Measurements from ENCODE around the gene DIAPH3. TPM values are rescaled to one million over a fixed set of nuclear protein-coding genes. Genes with fewer than 3 reads are reported as not detected.

Gene DIAPH3
- total RNA-seq, 1 experiment from 2014 or later: 27.6 TPM

DNA sequence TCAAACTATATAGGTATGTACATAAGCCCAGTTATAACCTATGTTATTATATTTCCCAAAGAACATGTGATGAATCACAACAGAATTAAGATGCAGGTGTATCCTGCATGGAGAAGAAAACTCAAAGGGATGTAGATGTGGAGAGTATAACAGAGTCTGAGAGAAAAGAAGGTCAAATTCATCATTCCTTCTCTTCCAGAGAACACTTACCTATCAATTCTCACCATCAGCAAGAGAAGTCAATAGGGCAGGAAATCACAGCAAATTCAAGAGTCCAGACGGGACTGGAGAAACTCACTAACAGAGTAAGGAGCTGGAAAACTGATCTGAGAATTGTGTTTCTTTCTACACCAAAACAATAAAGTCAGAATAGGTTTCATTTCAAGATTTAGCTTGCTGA is 28.4 kb downstream of the DIAPH3 start:
- ChIA-PET CTCF (interaction anchor here (0.9 kb wide), 1 partner anchor 191 kb away, joined by 6 read pairs; no protein-coding TSS in a partner anchor), POLR2A (no interaction called here)
- no peak for TF ChIP-seq OVOL2 (CRISPR knock-in tag; IDR thresholded peaks at IDR 0.05; ENCODE audit: borderline replicate concordance)
- no peak for TF ChIP-seq ZNF423 (CRISPR knock-in tag; IDR thresholded peaks at IDR 0.05)
- TF ChIP-seq TEAD4 (CRISPR knock-in tag; IDR thresholded peaks at IDR 0.05): no peak
- TF ChIP-seq RORB (CRISPR knock-in tag; IDR thresholded peaks at IDR 0.05): no peak
- no peak for TF ChIP-seq ZNF263 (CRISPR knock-in tag; IDR thresholded peaks at IDR 0.05; ENCODE audit: low read depth)
- TF ChIP-seq, protein P1, sequence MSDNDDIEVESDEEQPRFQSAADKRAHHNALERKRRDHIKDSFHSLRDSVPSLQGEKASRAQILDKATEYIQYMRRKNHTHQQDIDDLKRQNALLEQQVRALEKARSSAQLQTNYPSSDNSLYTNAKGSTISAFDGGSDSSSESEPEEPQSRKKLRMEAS (CRISPR knock-in tag; IDR thresholded peaks at IDR 0.05): no peak
- TF ChIP-seq, protein P2, sequence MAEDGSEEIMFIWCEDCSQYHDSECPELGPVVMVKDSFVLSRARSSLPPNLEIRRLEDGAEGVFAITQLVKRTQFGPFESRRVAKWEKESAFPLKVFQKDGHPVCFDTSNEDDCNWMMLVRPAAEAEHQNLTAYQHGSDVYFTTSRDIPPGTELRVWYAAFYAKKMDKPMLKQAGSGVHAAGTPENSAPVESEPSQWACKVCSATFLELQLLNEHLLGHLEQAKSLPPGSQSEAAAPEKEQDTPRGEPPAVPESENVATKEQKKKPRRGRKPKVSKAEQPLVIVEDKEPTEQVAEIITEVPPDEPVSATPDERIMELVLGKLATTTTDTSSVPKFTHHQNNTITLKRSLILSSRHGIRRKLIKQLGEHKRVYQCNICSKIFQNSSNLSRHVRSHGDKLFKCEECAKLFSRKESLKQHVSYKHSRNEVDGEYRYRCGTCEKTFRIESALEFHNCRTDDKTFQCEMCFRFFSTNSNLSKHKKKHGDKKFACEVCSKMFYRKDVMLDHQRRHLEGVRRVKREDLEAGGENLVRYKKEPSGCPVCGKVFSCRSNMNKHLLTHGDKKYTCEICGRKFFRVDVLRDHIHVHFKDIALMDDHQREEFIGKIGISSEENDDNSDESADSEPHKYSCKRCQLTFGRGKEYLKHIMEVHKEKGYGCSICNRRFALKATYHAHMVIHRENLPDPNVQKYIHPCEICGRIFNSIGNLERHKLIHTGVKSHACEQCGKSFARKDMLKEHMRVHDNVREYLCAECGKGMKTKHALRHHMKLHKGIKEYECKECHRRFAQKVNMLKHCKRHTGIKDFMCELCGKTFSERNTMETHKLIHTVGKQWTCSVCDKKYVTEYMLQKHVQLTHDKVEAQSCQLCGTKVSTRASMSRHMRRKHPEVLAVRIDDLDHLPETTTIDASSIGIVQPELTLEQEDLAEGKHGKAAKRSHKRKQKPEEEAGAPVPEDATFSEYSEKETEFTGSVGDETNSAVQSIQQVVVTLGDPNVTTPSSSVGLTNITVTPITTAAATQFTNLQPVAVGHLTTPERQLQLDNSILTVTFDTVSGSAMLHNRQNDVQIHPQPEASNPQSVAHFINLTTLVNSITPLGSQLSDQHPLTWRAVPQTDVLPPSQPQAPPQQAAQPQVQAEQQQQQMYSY (CRISPR knock-in tag; IDR thresholded peaks at IDR 0.05): no peak
- TF ChIP-seq ZNF121 (CRISPR knock-in tag; IDR thresholded peaks at IDR 0.05): no peak
- no peak for TF ChIP-seq NFATC4 (CRISPR knock-in tag; IDR thresholded peaks at IDR 0.05)
- TF ChIP-seq TCF7 (CRISPR knock-in tag; IDR thresholded peaks at IDR 0.05; ENCODE audit: low read depth): no peak
- no peak for TF ChIP-seq NR1H2 (CRISPR knock-in tag; IDR thresholded peaks at IDR 0.05)
- TF ChIP-seq ESRRA (CRISPR knock-in tag; IDR thresholded peaks at IDR 0.05; ENCODE audit: borderline replicate concordance): no peak
- no peak for TF ChIP-seq ZNF317 (CRISPR knock-in tag; IDR thresholded peaks at IDR 0.05; ENCODE audit: borderline replicate concordance, low read depth)
- no peak for ATAC-seq
- DNase-seq (ENCODE audit: low spot score): no peak
- Mint-ChIP-seq H3K36me3 (no peaks in the 10 kb centered on the region), H3K9me3 (peaks cover 6% of the 10 kb centered on the region), H3K27ac (peak overlapping the region; percentile 62), H3K4me3 (no peak overlapping the region), H3K4me1 (peaks cover 19% of the 10 kb centered on the region), H3K27me3 (ENCODE audit: low read depth) (no peaks in the 10 kb centered on the region)

DNA sequence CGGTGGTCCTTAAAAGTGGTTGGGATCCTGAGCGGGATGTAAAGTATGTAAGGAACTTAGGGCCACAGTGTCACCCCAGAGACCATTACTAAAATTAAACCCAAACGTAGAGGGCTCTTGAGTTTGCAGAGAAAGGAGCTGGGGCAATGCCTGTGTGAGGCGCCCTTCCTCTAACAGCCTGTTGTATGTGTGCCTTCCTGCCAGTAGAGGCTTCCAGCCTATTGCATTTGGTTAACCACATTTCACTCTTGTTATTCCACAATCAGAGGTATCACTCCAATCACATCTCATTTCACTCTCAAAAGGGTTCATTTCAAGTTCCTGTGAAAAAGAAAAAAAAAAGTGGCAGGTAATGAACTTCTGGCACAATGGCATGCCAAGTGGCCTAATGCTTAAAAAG is 29.4 kb downstream of the DIAPH3 start:
- H3K4me1 Mint-ChIP-seq: peaks cover 16% of the 10 kb centered on the region
- H3K4me3 Mint-ChIP-seq: no peak overlapping the region
- H3K36me3 Mint-ChIP-seq: no peaks in the 10 kb centered on the region
- H3K27me3 Mint-ChIP-seq (ENCODE audit: low read depth): no peaks in the 10 kb centered on the region
- ATAC-seq (peak; percentile 100), DNase-seq (ENCODE audit: low spot score) (peak; percentile 32)
- H3K27ac Mint-ChIP-seq: peak overlapping the region; percentile 19
- peaks cover 6% of the 10 kb centered on the region for H3K9me3 Mint-ChIP-seq
- ChIA-PET POLR2A (interaction anchor here (0.5 kb wide), 1 partner anchor 119 kb away, joined by 4 read pairs; no protein-coding TSS in a partner anchor), CTCF (interaction anchor here (0.7 to 1.3 kb wide), 6 partner anchors 10 to 297 kb away, joined by 3 to 6 read pairs (median 4); no protein-coding TSS in a partner anchor)
- TF ChIP-seq, protein P3, sequence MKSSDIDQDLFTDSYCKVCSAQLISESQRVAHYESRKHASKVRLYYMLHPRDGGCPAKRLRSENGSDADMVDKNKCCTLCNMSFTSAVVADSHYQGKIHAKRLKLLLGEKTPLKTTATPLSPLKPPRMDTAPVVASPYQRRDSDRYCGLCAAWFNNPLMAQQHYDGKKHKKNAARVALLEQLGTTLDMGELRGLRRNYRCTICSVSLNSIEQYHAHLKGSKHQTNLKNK (CRISPR knock-in tag; IDR thresholded peaks at IDR 0.05): no peak
- no peak for TF ChIP-seq ETV6 (CRISPR knock-in tag; IDR thresholded peaks at IDR 0.05)
- TF ChIP-seq, protein P4, sequence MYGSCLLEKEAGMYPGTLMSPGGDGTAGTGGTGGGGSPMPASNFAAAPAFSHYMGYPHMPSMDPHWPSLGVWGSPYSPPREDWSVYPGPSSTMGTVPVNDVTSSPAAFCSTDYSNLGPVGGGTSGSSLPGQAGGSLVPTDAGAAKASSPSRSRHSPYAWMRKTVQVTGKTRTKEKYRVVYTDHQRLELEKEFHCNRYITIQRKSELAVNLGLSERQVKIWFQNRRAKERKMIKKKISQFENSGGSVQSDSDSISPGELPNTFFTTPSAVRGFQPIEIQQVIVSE (CRISPR knock-in tag; IDR thresholded peaks at IDR 0.05; ENCODE audit: borderline replicate concordance): no peak

DNA sequence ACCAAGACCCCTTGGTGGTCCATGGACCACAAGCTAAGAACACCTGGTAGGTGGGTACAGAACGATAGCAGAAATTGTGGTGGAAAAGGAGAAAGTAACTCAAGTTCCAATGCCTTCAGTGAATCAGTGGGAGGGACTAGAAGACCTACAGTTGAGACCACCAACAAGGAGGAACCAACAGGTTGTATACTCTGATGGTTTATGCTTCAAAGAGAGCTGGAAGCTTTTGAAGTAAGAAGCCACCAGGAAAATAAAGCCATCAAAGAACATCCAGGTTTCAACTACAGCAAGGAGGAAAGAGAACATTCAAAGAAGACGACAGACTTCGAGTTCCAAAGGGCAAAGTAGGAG is 42.4 kb downstream of the DIAPH3 start:
- no peak for ATAC-seq
- Mint-ChIP-seq H3K4me1 (no peaks in the 10 kb centered on the region), H3K36me3 (peaks cover 13% of the 10 kb centered on the region), H3K27ac (no peak overlapping the region), H3K9me3 (peaks cover 8% of the 10 kb centered on the region; the same call in 1 of the 2 replicates), H3K4me3 (no peak overlapping the region), H3K27me3 (ENCODE audit: low read depth) (no peaks in the 10 kb centered on the region)
- CTCF ChIA-PET: interaction anchor here (1.2 kb wide), 1 partner anchor 205 kb away, joined by 3 read pairs; no protein-coding TSS in a partner anchor
- no peak for DNase-seq (ENCODE audit: low spot score)
- POLR2A ChIA-PET: no interaction called here
- TF ChIP-seq, protein P5, sequence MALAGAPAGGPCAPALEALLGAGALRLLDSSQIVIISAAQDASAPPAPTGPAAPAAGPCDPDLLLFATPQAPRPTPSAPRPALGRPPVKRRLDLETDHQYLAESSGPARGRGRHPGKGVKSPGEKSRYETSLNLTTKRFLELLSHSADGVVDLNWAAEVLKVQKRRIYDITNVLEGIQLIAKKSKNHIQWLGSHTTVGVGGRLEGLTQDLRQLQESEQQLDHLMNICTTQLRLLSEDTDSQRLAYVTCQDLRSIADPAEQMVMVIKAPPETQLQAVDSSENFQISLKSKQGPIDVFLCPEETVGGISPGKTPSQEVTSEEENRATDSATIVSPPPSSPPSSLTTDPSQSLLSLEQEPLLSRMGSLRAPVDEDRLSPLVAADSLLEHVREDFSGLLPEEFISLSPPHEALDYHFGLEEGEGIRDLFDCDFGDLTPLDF (CRISPR knock-in tag; IDR thresholded peaks at IDR 0.05): no peak
- TF ChIP-seq, protein P6, sequence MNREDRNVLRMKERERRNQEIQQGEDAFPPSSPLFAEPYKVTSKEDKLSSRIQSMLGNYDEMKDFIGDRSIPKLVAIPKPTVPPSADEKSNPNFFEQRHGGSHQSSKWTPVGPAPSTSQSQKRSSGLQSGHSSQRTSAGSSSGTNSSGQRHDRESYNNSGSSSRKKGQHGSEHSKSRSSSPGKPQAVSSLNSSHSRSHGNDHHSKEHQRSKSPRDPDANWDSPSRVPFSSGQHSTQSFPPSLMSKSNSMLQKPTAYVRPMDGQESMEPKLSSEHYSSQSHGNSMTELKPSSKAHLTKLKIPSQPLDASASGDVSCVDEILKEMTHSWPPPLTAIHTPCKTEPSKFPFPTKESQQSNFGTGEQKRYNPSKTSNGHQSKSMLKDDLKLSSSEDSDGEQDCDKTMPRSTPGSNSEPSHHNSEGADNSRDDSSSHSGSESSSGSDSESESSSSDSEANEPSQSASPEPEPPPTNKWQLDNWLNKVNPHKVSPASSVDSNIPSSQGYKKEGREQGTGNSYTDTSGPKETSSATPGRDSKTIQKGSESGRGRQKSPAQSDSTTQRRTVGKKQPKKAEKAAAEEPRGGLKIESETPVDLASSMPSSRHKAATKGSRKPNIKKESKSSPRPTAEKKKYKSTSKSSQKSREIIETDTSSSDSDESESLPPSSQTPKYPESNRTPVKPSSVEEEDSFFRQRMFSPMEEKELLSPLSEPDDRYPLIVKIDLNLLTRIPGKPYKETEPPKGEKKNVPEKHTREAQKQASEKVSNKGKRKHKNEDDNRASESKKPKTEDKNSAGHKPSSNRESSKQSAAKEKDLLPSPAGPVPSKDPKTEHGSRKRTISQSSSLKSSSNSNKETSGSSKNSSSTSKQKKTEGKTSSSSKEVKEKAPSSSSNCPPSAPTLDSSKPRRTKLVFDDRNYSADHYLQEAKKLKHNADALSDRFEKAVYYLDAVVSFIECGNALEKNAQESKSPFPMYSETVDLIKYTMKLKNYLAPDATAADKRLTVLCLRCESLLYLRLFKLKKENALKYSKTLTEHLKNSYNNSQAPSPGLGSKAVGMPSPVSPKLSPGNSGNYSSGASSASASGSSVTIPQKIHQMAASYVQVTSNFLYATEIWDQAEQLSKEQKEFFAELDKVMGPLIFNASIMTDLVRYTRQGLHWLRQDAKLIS (CRISPR knock-in tag; IDR thresholded peaks at IDR 0.05; ENCODE audit: borderline replicate concordance): no peak
- TF ChIP-seq ZNF263 (CRISPR knock-in tag; IDR thresholded peaks at IDR 0.05; ENCODE audit: low read depth): no peak
- no peak for TF ChIP-seq NR1H2 (CRISPR knock-in tag; IDR thresholded peaks at IDR 0.05)
- no peak for TF ChIP-seq CREM (CRISPR knock-in tag; IDR thresholded peaks at IDR 0.05)
- no peak for TF ChIP-seq ELF4 (CRISPR knock-in tag; IDR thresholded peaks at IDR 0.05; ENCODE audit: low read depth)
- TF ChIP-seq, protein P7, sequence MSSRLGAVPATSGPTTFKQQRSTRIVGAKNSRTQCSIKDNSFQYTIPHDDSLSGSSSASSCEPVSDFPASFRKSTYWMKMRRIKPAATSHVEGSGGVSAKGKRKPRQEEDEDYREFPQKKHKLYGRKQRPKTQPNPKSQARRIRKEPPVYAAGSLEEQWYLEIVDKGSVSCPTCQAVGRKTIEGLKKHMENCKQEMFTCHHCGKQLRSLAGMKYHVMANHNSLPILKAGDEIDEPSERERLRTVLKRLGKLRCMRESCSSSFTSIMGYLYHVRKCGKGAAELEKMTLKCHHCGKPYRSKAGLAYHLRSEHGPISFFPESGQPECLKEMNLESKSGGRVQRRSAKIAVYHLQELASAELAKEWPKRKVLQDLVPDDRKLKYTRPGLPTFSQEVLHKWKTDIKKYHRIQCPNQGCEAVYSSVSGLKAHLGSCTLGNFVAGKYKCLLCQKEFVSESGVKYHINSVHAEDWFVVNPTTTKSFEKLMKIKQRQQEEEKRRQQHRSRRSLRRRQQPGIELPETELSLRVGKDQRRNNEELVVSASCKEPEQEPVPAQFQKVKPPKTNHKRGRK (CRISPR knock-in tag; IDR thresholded peaks at IDR 0.05; ENCODE audit: borderline replicate concordance): no peak

All from WTC11 (cell line).